NK-92 (cell line): ENCODE data around the gene LRTM2.

Experiments used
- DNase-seq: peaks from one replicate; lab custom pipeline; 2025; ENCODE audit not compliant: unreplicated experiment; lab: John Stamatoyannopoulos, UW

Gene LRTM2

GRCh38 chr12:1842183-1842904 lies 22.0 kb downstream of the LRTM2 start:
- DNase-seq = no peak

GRCh38 chr12:1842905-1843640 lies 22.7 kb downstream of the LRTM2 start:
- no peak for DNase-seq

- no peak for DNase-seq
These were observed 23.3 kb downstream of the LRTM2 start for GRCh38 chr12:1843641-1844005.

- DNase-seq = no peak
These were observed 23.9 kb downstream of the LRTM2 start for GRCh38 chr12:1844223-1844622.

- no peak for DNase-seq
These were observed 24.5 kb downstream of the LRTM2 start for GRCh38 chr12:1844661-1845409.

- DNase-seq = no peak
These were observed 25.1 kb downstream of the LRTM2 start for GRCh38 chr12:1845427-1845826.

- DNase-seq = no peak
These were observed 25.5 kb downstream of the LRTM2 start for GRCh38 chr12:1845886-1846285.

- no peak for DNase-seq
These were observed 26.3 kb downstream of the LRTM2 start for GRCh38 chr12:1846421-1847405.

- no peak for DNase-seq
These were observed 27.0 kb downstream of the LRTM2 start for GRCh38 chr12:1847411-1847810.

GRCh38 chr12:1848146-1848545 lies 27.8 kb downstream of the LRTM2 start:
- no peak for DNase-seq

- no peak for DNase-seq
These were observed 28.4 kb downstream of the LRTM2 start for GRCh38 chr12:1848745-1849144.

GRCh38 chr12:1851151-1851701 lies 30.9 kb downstream of the LRTM2 start:
- no peak for DNase-seq

- DNase-seq = no peak
These were observed 31.7 kb downstream of the LRTM2 start for GRCh38 chr12:1852076-1852475.

- no peak for DNase-seq
These were observed 33.4 kb downstream of the LRTM2 start for GRCh38 chr12:1853716-1854115.

GRCh38 chr12:1855241-1855640 lies 34.9 kb downstream of the LRTM2 start:
- no peak for DNase-seq

GRCh38 chr12:1857086-1857485 lies 36.7 kb downstream of the LRTM2 start:
- no peak for DNase-seq

GRCh38 chr12:1857821-1858220 lies 37.5 kb downstream of the LRTM2 start:
- DNase-seq = no peak

GRCh38 chr12:1858456-1858855 lies 38.1 kb downstream of the LRTM2 start:
- DNase-seq = no peak

GRCh38 chr12:1859643-1860042 lies 39.3 kb downstream of the LRTM2 start:
- DNase-seq = no peak

GRCh38 chr12:1862973-1863372 lies 42.6 kb downstream of the LRTM2 start:
- no peak for DNase-seq
